Panc1 (cell line): ENCODE measurements around the gene HIPK2. TPM values are rescaled to one million over a fixed set of nuclear protein-coding genes. Genes with fewer than 3 reads are reported as not detected.

Source experiments
- ATAC-seq: fragments of 200-7000 bp; cut with Tn5 transposase; 2 replicates; pipeline ENCODE4 v1.9.1; 2020; ENCODE audit warnings: mild to moderate bottlenecking, moderate library complexity
- BruUV-seq: library from RNA; stranded (reverse); fragments of 400-500 nt; replicated peaks from 2 replicates; lab custom pipeline; 2021; lab: Mats Ljungman, UMichigan
- CTCF ChIA-PET: fragments of 300-600 bp; sonication (Branson Sonifier 250); formaldehyde crosslinking; loops from one replicate; lab custom pipeline; 2022; ENCODE audit warnings: antibody characterized with exemption; lab: Charles Lee
- POLR2A ChIA-PET: fragments of 300-600 bp; sonication (Branson Sonifier 250); formaldehyde crosslinking; loops from one replicate; lab custom pipeline; 2022; ENCODE audit warnings: antibody characterized with exemption; lab: Charles Lee
- DNase-seq: peaks from one replicate; pipeline ENCODE4 v3.0.0-alpha.2; 2010; ENCODE audit warnings: low read depth, low spot score
- H3K27ac ChIP-seq: 2 replicates; pipeline ENCODE4 v1.5.1; 2011; ENCODE audit warnings: mild to moderate bottlenecking, low read length, inconsistent platforms
- H3K27me3 ChIP-seq: fragments of 200-500 bp; sonication (Bioruptor generic); 2 replicates; pipeline ENCODE4 v1.6.0; 2014; ENCODE audit warnings: low read length, inconsistent platforms; ENCODE audit not compliant: control insufficient read depth, insufficient read depth
- H3K36me3 ChIP-seq: fragments of 200-500 bp; sonication (Bioruptor generic); 2 replicates; pipeline ENCODE4 v1.5.1; 2014; ENCODE audit warnings: inconsistent platforms, mild to moderate bottlenecking, low read length, moderate library complexity; ENCODE audit not compliant: control insufficient read depth, insufficient read depth
- H3K4me1 ChIP-seq: 2 replicates; pipeline ENCODE4 v1.5.1; 2011; ENCODE audit warnings: inconsistent platforms, mild to moderate bottlenecking, low read length, moderate library complexity; ENCODE audit not compliant: control insufficient read depth, insufficient read depth
- H3K4me3 ChIP-seq, 2 experiments: 2 replicates each; pipeline ENCODE4 v1.5.1; 2011 to 2012; ENCODE audit warnings: low read depth in 2 of 2, low read length in 2 of 2, mild to moderate bottlenecking in 2 of 2, inconsistent platforms in 1 of 2, moderate library complexity in 1 of 2
- H3K9me3 ChIP-seq: fragments of 200-500 bp; sonication (Bioruptor generic); 2 replicates; pipeline ENCODE4 v1.5.1; 2014; ENCODE audit warnings: low read depth, mild to moderate bottlenecking, inconsistent platforms, low read length, moderate library complexity; ENCODE audit not compliant: control insufficient read depth, insufficient read depth
- CTCF ChIP-seq: fragments of 450-650 bp; IDR thresholded peaks from 2 replicates; pipeline ENCODE4 v1.5.1; 2017; ENCODE audit warnings: mild to moderate bottlenecking
- POLR2AphosphoS5 ChIP-seq: IDR thresholded peaks from 2 replicates; pipeline ENCODE4 v1.6.1; 2012; ENCODE audit warnings: mild to moderate bottlenecking, low read depth, low read length, moderate library complexity
- REST ChIP-seq, 2 experiments: IDR thresholded peaks; 2 replicates each; pipeline ENCODE4 v1.6.1; 2011 to 2012; ENCODE audit warnings: low read depth in 2 of 2, control low read depth in 1 of 2, low read length in 1 of 2, mild to moderate bottlenecking in 1 of 2, moderate library complexity in 1 of 2; ENCODE audit not compliant: insufficient read depth in 1 of 2
- SIN3A ChIP-seq: IDR thresholded peaks from 2 replicates; pipeline ENCODE4 v1.6.1; 2012; ENCODE audit warnings: low read depth, mild to moderate bottlenecking, low read length, moderate library complexity, borderline replicate concordance; ENCODE audit not compliant: insufficient read depth
- TCF7L2 ChIP-seq: IDR thresholded peaks from 2 replicates; pipeline ENCODE4 v1.6.1; 2011; ENCODE audit warnings: mild to moderate bottlenecking, low read depth, low read length, inconsistent platforms
- in situ Hi-C: cut with HindIII; loops from 2 replicates; pipeline ENCODE4 v1.10.0; 2016; ENCODE audit warnings: low sequenced_read_pairs, low pct_unique_long_range_greater_than_20kb
- intact Hi-C: fragments of 100-400 bp; cut with micrococcal nuclease; formaldehyde crosslinking; loops from one replicate; pipeline ENCODE4 v1.10.0; 2022; ENCODE audit not compliant: unreplicated experiment
- total RNA-seq: library from RNA; stranded (reverse); gene quantifications from one replicate; pipeline ENCODE4 v1.2.1, GENCODE V29; 2021; ENCODE audit not compliant: unreplicated experiment

HIPK2 gene
- total RNA-seq, 1 experiment from 2014 or later = 34.1 TPM

GRCh38 chr7:139681463-139681755 is 96.4 kb downstream of the HIPK2 start:
- ChIA-PET POLR2A (no interaction called here), CTCF (interaction anchor here (0.6 kb wide), 2 partner anchors 13 to 19 kb away, joined by 3 read pairs; no protein-coding TSS in a partner anchor)
- H3K4me3 ChIP-seq = peak overlapping the region in 1 of 2 experiments; percentile 15; a peak in 1 of 4 replicates
- H3K4me1 ChIP-seq = peaks cover 38% of the 10 kb centered on the region
- in situ Hi-C loops = no loop called here
- no peak for TF ChIP-seq CTCF
- no peak for TF ChIP-seq SIN3A
- no peak for TF ChIP-seq TCF7L2
- no peak for TF ChIP-seq POLR2AphosphoS5
- TF ChIP-seq REST (IDR thresholded peaks at IDR 0.05; ENCODE audit: insufficient read depth in 1 of 2, low read depth in 2 of 2, low read length in 1 of 2) = no peak
- H3K27me3 ChIP-seq = no peaks in the 10 kb centered on the region
- ATAC-seq = peak; percentile 36
- peaks cover 5% of the 10 kb centered on the region; the same call in 1 of the 2 replicates for H3K9me3 ChIP-seq
- H3K36me3 ChIP-seq = no peaks in the 10 kb centered on the region
- no TSS peak for BruUV-seq
- intact Hi-C loops = no loop called here
- H3K27ac ChIP-seq = peak overlapping the region; percentile 86
- no peak for DNase-seq

- Histone ChIP-seq H3K9me3 (peaks cover 2% of the 10 kb centered on the region; the same call in 1 of the 2 replicates), H3K27ac (peak overlapping the region; percentile 86), H3K36me3 (no peaks in the 10 kb centered on the region), H3K4me1 (peaks cover 38% of the 10 kb centered on the region), H3K27me3 (no peaks in the 10 kb centered on the region), H3K4me3 (peak overlapping the region in 1 of 2 experiments; percentile 15; a peak in 2 of 4 replicates)
- DNase-seq (peak; percentile 98), ATAC-seq (peak; percentile 90)
- no TSS peak for BruUV-seq
- in situ Hi-C loops = no loop called here
- ChIA-PET POLR2A (no interaction called here), CTCF (interaction anchor here (0.6 kb wide), 2 partner anchors 12 to 19 kb away, joined by 3 read pairs; no protein-coding TSS in a partner anchor)
- TF ChIP-seq TCF7L2 (no peak), POLR2AphosphoS5 (peak; percentile 50; the same call in 1 of the 2 replicates)
- intact Hi-C loops = no loop called here
Measured at GRCh38 chr7:139680676-139681462, 96.9 kb downstream of the HIPK2 start.
